HepG2 (cell line): ENCODE measurements around the gene TACO1. TPM values are rescaled to one million over a fixed set of nuclear protein-coding genes. Genes with fewer than 3 reads are reported as not detected.

Experiments used
- ARNTL ChIP-seq: sonication (generic); formaldehyde crosslinking; IDR thresholded peaks from 2 replicates; pipeline ENCODE4 v1.4.0; 2020; ENCODE audit warnings: mild to moderate bottlenecking, missing genetic modification reagents
- CBX5 ChIP-seq: sonication (generic); formaldehyde crosslinking; IDR thresholded peaks from 2 replicates; pipeline ENCODE4 v1.4.0; 2020; ENCODE audit warnings: missing genetic modification reagents, borderline replicate concordance
- IKZF5 ChIP-seq: IDR thresholded peaks from 2 replicates; pipeline ENCODE4 v1.6.1; 2018; ENCODE audit warnings: missing genetic modification reagents, mild to moderate bottlenecking, missing compliant biosample characterization
- KMT2A ChIP-seq: sonication (generic); formaldehyde crosslinking; IDR thresholded peaks from 2 replicates; pipeline ENCODE4 v1.4.0; 2020; ENCODE audit warnings: missing genetic modification reagents
- MTF1 ChIP-seq: sonication (generic); formaldehyde crosslinking; IDR thresholded peaks from 2 replicates; pipeline ENCODE4 v1.5.0; 2020; ENCODE audit warnings: missing genetic modification reagents
- NCOA5 ChIP-seq: sonication (generic); formaldehyde crosslinking; IDR thresholded peaks from 2 replicates; pipeline ENCODE4 v1.4.0; 2020; ENCODE audit warnings: missing genetic modification reagents
- NFE2 ChIP-seq: sonication (generic); formaldehyde crosslinking; IDR thresholded peaks from 2 replicates; pipeline ENCODE4 v1.4.0; 2020; ENCODE audit warnings: missing genetic modification reagents
- NR3C1 ChIP-seq: sonication (generic); formaldehyde crosslinking; IDR thresholded peaks from 2 replicates; pipeline ENCODE4 v1.4.0; 2020; ENCODE audit warnings: missing genetic modification reagents
- PAF1 ChIP-seq: IDR thresholded peaks from 2 replicates; pipeline ENCODE4 v1.6.1; 2016; ENCODE audit warnings: missing genetic modification reagents, missing compliant biosample characterization
- TAF1 ChIP-seq: sonication (generic); formaldehyde crosslinking; IDR thresholded peaks from 2 replicates; pipeline ENCODE4 v1.4.0; 2020; ENCODE audit warnings: missing genetic modification reagents
- ZFP36L1 ChIP-seq: sonication (generic); formaldehyde crosslinking; IDR thresholded peaks from 2 replicates; pipeline ENCODE4 v1.8.0; 2022; ENCODE audit warnings: mild to moderate bottlenecking, missing genetic modification reagents, moderate library complexity
- ZNF101 ChIP-seq: sonication (generic); formaldehyde crosslinking; IDR thresholded peaks from 2 replicates; pipeline ENCODE4 v1.4.0; 2020; ENCODE audit warnings: mild to moderate bottlenecking, low read depth, missing genetic modification reagents, borderline replicate concordance
- ZNF143 ChIP-seq: sonication (generic); formaldehyde crosslinking; IDR thresholded peaks from 2 replicates; pipeline ENCODE4 v1.4.0; 2020; ENCODE audit warnings: missing genetic modification reagents
- ZNF234 ChIP-seq: sonication (generic); formaldehyde crosslinking; conservative IDR thresholded peaks from 2 replicates; pipeline ENCODE4 v1.5.1; 2020; ENCODE audit warnings: mild to moderate bottlenecking, missing genetic modification reagents
- ZNF326 ChIP-seq: sonication (generic); formaldehyde crosslinking; IDR thresholded peaks from 2 replicates; pipeline ENCODE4 v1.4.0; 2020; ENCODE audit warnings: missing genetic modification reagents, borderline replicate concordance
- ZNF335 ChIP-seq: sonication (generic); formaldehyde crosslinking; IDR thresholded peaks from 2 replicates; pipeline ENCODE4 v1.4.0; 2020; ENCODE audit warnings: missing genetic modification reagents
- ZNF383 ChIP-seq: sonication (generic); formaldehyde crosslinking; IDR thresholded peaks from 2 replicates; pipeline ENCODE4 v1.4.0; 2020; ENCODE audit warnings: missing genetic modification reagents, mild to moderate bottlenecking, borderline replicate concordance
- ZNF607 ChIP-seq: sonication (generic); formaldehyde crosslinking; IDR thresholded peaks from 2 replicates; pipeline ENCODE4 v1.5.1; 2020; ENCODE audit warnings: missing genetic modification reagents, mild to moderate bottlenecking, borderline replicate concordance
- ZNF619 ChIP-seq: sonication (generic); formaldehyde crosslinking; IDR thresholded peaks from 2 replicates; pipeline ENCODE4 v1.4.0; 2020; ENCODE audit warnings: mild to moderate bottlenecking, missing genetic modification reagents
- ZNF777 ChIP-seq: sonication (generic); formaldehyde crosslinking; IDR thresholded peaks from 2 replicates; pipeline ENCODE4 v1.4.0; 2020; ENCODE audit warnings: missing genetic modification reagents
- polyA plus RNA-seq, 8 experiments: library from polyadenylated mRNA; depleted of rRNA in 3 of 8; stranded (reverse) in 7 of 8; unstranded in 1 of 8; fragments of >200 nt; fragmentation: Illumina TruSeq in 4 of 8; extraction: Trizol in 4 of 8; gene quantifications; 2 replicates each; pipeline versions ENCODE4 v1.2.1 to v1.2.3, GENCODE V29; 2011 to 2016; ENCODE audit warnings: low read depth in 4 of 8, missing spikeins in 1 of 8, mixed read lengths in 1 of 8; ENCODE audit not compliant: insufficient read depth in 1 of 8
- total RNA-seq, 5 experiments: library from RNA; depleted of rRNA; stranded (reverse); fragments of >200 nt; fragmentation: Illumina TruSeq; extraction: Trizol; gene quantifications; 2 replicates each; pipeline ENCODE4 v1.2.3, GENCODE V29; 2016; ENCODE audit warnings: low read depth in 1 of 5
- TF ChIP-seq, protein P1 (sequence below): sonication (generic); formaldehyde crosslinking; IDR thresholded peaks from 2 replicates; pipeline ENCODE4 v1.5.0; 2020; ENCODE audit warnings: mild to moderate bottlenecking, low read depth, missing genetic modification reagents, borderline replicate concordance
- TF ChIP-seq, protein P2 (sequence below): sonication (generic); formaldehyde crosslinking; IDR thresholded peaks from 2 replicates; pipeline ENCODE4 v1.4.0; 2020; ENCODE audit warnings: missing genetic modification reagents, borderline replicate concordance
- TF ChIP-seq, protein P3 (sequence below), 2 experiments: sonication (generic) in 1 of 2; formaldehyde crosslinking in 1 of 2; IDR thresholded peaks; 2 replicates each; pipeline versions ENCODE4 v1.4.0 to v1.6.1; 2016 to 2020; ENCODE audit warnings: borderline replicate concordance in 1 of 2, low read depth in 1 of 2, mild to moderate bottlenecking in 1 of 2, missing genetic modification reagents in 1 of 2

Gene TACO1
- total and polyA plus RNA-seq, 2 of the 13 experiments (the other 11 are each of a cell fraction or from before 2014, with no cell fraction given), result 34.7 to 53.6 TPM

DNA sequence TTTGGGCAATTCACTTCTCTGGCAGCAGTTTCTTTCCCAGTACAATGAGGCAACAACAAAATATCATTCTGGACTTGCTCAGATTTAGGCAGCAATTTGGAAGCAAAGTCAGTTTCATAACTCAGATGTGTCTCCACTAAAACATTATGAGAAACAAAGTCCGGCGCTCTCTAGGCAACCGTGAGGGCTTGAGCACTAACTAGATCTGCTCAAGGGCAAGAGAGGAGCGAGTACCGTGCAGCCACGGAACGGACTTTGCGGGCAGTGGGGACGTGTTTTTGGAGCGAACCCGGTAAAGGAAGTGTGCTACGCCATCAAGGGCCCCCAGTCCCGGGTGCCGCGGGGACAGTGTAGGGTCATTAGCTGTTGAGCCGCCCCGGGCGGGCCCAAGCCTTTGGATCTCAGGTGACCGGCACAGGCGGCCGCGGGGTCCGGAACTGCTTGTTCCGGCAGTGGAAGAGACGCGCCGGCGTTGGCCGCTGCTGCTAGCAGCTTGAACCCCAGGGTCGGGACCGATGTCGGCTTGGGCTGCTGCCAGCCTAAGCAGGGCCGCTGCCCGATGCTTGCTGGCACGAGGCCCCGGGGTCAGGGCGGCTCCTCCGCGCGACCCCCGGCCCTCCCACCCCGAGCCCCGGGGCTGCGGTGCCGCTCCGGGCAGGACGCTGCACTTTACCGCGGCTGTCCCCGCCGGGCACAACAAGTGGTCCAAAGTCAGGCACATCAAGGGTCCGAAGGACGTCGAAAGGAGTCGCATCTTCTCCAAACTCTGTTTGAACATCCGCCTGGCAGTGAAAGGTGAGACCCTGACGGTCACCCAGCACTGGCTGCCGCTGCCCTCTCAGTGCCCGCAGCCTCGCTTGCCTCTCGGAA, at the start of gene TACO1 (continued):
- TF ChIP-seq IKZF5 (CRISPR knock-in tag) (peak; percentile 98), ZNF607 (CRISPR knock-in tag) (peak; percentile 92), ZNF101 (no peak), ZNF335 (CRISPR knock-in tag) (peak; percentile 97), ARNTL (peak; percentile 75; the same call in 1 of the 2 replicates), ZNF234 (CRISPR knock-in tag) (0 out of 2 replicates have a peak, but pooled peaks have one; percentile 35), NR3C1 (CRISPR knock-in tag) (no peak; the same call in 1 of the 2 replicates), ZNF143 (CRISPR knock-in tag) (peak; percentile 66), KMT2A (CRISPR knock-in tag) (peak; percentile 100), ZFP36L1 (CRISPR knock-in tag) (no peak; the same call in none of the 2 replicates), PAF1 (0 out of 2 replicates have a peak, but pooled peaks have one; percentile 60), ZNF619 (CRISPR knock-in tag) (peak; percentile 97), ZNF383 (CRISPR knock-in tag) (no peak), ZNF326 (CRISPR knock-in tag) (no peak; the same call in 1 of the 2 replicates), ZNF777 (CRISPR knock-in tag) (peak; percentile 71), NFE2 (no peak; the same call in 1 of the 2 replicates), TAF1 (CRISPR knock-in tag) (peak; percentile 97), NCOA5 (CRISPR knock-in tag) (0 out of 2 replicates have a peak, but pooled peaks have one; percentile 88), MTF1 (CRISPR knock-in tag) (peak; percentile 89), CBX5 (peak; percentile 100)
- TF ChIP-seq, protein P1, sequence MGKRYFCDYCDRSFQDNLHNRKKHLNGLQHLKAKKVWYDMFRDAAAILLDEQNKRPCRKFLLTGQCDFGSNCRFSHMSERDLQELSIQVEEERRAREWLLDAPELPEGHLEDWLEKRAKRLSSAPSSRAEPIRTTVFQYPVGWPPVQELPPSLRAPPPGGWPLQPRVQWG (CRISPR knock-in tag), result no peak
- TF ChIP-seq, protein P2, sequence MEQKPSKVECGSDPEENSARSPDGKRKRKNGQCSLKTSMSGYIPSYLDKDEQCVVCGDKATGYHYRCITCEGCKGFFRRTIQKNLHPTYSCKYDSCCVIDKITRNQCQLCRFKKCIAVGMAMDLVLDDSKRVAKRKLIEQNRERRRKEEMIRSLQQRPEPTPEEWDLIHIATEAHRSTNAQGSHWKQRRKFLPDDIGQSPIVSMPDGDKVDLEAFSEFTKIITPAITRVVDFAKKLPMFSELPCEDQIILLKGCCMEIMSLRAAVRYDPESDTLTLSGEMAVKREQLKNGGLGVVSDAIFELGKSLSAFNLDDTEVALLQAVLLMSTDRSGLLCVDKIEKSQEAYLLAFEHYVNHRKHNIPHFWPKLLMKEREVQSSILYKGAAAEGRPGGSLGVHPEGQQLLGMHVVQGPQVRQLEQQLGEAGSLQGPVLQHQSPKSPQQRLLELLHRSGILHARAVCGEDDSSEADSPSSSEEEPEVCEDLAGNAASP (CRISPR knock-in tag), result peak; percentile 96
- TF ChIP-seq, protein P3, sequence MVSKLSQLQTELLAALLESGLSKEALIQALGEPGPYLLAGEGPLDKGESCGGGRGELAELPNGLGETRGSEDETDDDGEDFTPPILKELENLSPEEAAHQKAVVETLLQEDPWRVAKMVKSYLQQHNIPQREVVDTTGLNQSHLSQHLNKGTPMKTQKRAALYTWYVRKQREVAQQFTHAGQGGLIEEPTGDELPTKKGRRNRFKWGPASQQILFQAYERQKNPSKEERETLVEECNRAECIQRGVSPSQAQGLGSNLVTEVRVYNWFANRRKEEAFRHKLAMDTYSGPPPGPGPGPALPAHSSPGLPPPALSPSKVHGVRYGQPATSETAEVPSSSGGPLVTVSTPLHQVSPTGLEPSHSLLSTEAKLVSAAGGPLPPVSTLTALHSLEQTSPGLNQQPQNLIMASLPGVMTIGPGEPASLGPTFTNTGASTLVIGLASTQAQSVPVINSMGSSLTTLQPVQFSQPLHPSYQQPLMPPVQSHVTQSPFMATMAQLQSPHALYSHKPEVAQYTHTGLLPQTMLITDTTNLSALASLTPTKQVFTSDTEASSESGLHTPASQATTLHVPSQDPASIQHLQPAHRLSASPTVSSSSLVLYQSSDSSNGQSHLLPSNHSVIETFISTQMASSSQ (IDR thresholded peaks at IDR 0.05; ENCODE audit: low read depth), result peak; percentile 69; the same call in 1 of the 2 replicates
- TF ChIP-seq, protein P3 (CRISPR knock-in tag; IDR thresholded peaks at IDR 0.05; ENCODE audit: borderline replicate concordance), result peak; percentile 80
